HepG2 (cell line): ENCODE measurements around the gene TRERF1. TPM values are rescaled to one million over a fixed set of nuclear protein-coding genes. Genes with fewer than 3 reads are reported as not detected.
A peak's percentile ranks its signal among the peaks of the same experiment; 100 is the strongest.

Source experiments
- EZH2 ChIP-seq: conservative IDR thresholded peaks from 2 replicates; pipeline ENCODE4 v1.6.1; 2012; ENCODE audit warnings: mild to moderate bottlenecking, low read depth, low read length, moderate library complexity
- PPARG ChIP-seq: conservative IDR thresholded peaks from 2 replicates; pipeline ENCODE4 v1.6.1; 2016; ENCODE audit warnings: missing biosample characterization, missing genetic modification reagents
- ZFP37 ChIP-seq: sonication (generic); formaldehyde crosslinking; IDR thresholded peaks from 2 replicates; pipeline ENCODE4 v1.4.0; 2020; ENCODE audit warnings: missing genetic modification reagents, borderline replicate concordance
- ZNF549 ChIP-seq: sonication (generic); formaldehyde crosslinking; IDR thresholded peaks from 2 replicates; pipeline ENCODE4 v1.5.0; 2020; ENCODE audit warnings: missing genetic modification reagents
- ZNF605 ChIP-seq: sonication (generic); formaldehyde crosslinking; IDR thresholded peaks from 2 replicates; pipeline ENCODE4 v1.8.0; 2022; ENCODE audit warnings: mild to moderate bottlenecking, missing genetic modification reagents
- ZNF720 ChIP-seq: sonication (generic); formaldehyde crosslinking; IDR thresholded peaks from 2 replicates; pipeline ENCODE4 v1.4.0; 2020; ENCODE audit warnings: missing genetic modification reagents
- ZSCAN9 ChIP-seq: IDR thresholded peaks from 2 replicates; pipeline ENCODE4 v1.6.1; 2016; ENCODE audit warnings: borderline replicate concordance
- polyA plus RNA-seq, 8 experiments: library from polyadenylated mRNA; depleted of rRNA in 3 of 8; stranded (reverse) in 7 of 8; unstranded in 1 of 8; fragments of >200 nt; fragmentation: Illumina TruSeq in 4 of 8; extraction: Trizol in 4 of 8; gene quantifications; 2 replicates each; pipeline versions ENCODE4 v1.2.1 to v1.2.3, GENCODE V29; 2011 to 2016; ENCODE audit warnings: low read depth in 4 of 8, missing spikeins in 1 of 8, mixed read lengths in 1 of 8; ENCODE audit not compliant: insufficient read depth in 1 of 8
- total RNA-seq, 5 experiments: library from RNA; depleted of rRNA; stranded (reverse); fragments of >200 nt; fragmentation: Illumina TruSeq; extraction: Trizol; gene quantifications; 2 replicates each; pipeline ENCODE4 v1.2.3, GENCODE V29; 2016; ENCODE audit warnings: low read depth in 1 of 5
- TF ChIP-seq, protein P1 (sequence below): sonication (generic); formaldehyde crosslinking; IDR thresholded peaks from 2 replicates; pipeline ENCODE4 v1.9.0; 2021; ENCODE audit warnings: mild to moderate bottlenecking, missing genetic modification reagents
- TF ChIP-seq, protein P2 (sequence below): sonication (generic); formaldehyde crosslinking; IDR thresholded peaks from 2 replicates; pipeline ENCODE4 v1.4.0; 2020; ENCODE audit warnings: missing genetic modification reagents
- TF ChIP-seq, protein P3 (sequence below): sonication (generic); formaldehyde crosslinking; IDR thresholded peaks from 2 replicates; pipeline ENCODE4 v1.8.0; 2022; ENCODE audit warnings: mild to moderate bottlenecking, missing genetic modification reagents, moderate library complexity
- TF ChIP-seq, protein P4 (sequence below), 2 experiments: sonication (generic) in 1 of 2; formaldehyde crosslinking in 1 of 2; IDR thresholded peaks; 2 replicates each; pipeline versions ENCODE4 v1.4.0 to v1.6.1; 2018 to 2020; ENCODE audit warnings: missing genetic modification reagents in 2 of 2, borderline replicate concordance in 1 of 2, low read depth in 1 of 2, mild to moderate bottlenecking in 1 of 2, missing biosample characterization in 1 of 2
- TF ChIP-seq, protein P5 (sequence below): sonication (generic); formaldehyde crosslinking; IDR thresholded peaks from 2 replicates; pipeline ENCODE4 v1.5.1; 2020; ENCODE audit warnings: missing genetic modification reagents, mild to moderate bottlenecking, borderline replicate concordance
- TF ChIP-seq, protein P6 (sequence below): IDR thresholded peaks from 2 replicates; pipeline ENCODE4 v1.6.1; 2016; ENCODE audit warnings: mild to moderate bottlenecking

TRERF1 gene
- total and polyA plus RNA-seq, 2 of the 13 experiments (the other 11 are each of a cell fraction or from before 2014, with no cell fraction given): 0.02 TPM; not detected in 1

DNA sequence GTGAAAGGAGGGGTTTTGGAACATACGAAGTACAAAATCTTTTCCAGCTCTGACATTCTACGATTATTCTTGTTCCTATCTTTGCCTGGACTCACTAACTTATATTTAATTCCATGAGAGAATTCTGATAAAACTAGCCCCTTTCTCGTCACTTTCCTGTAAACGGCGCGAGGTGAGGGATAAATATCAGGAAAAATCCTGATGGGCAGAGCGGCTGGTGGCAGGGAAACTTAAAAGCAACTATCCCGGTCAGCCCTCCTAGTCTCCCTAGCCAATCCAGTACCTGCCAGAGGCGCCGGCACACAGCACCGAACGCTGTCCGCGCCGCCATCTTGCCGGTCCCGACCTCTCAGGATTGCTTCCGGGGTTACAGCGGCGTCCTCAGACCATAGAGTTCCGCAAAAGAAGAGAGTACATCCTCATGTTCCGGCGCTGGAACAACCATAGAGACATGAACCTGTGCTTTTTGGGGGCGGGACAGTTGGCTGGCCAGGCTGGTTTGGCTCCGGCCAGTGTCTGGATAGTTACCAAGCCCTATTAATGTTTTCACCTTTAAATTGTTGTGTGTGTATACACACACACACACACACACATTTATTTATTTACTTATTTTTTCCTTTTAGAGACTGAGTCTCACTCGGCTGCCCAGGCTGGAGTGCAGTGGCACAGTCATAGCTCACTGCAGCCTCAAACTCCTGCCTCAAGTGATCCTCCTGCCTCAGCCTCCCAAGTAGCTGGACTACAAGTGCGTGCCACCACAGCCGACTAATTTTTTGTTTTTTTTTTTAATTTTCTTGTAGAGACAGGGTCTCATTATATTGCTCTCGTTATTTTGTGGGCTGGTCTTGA is 234.0 kb downstream of the TRERF1 start, which contains the start of gene MRPS10 (continued):
- TF ChIP-seq, protein P1, sequence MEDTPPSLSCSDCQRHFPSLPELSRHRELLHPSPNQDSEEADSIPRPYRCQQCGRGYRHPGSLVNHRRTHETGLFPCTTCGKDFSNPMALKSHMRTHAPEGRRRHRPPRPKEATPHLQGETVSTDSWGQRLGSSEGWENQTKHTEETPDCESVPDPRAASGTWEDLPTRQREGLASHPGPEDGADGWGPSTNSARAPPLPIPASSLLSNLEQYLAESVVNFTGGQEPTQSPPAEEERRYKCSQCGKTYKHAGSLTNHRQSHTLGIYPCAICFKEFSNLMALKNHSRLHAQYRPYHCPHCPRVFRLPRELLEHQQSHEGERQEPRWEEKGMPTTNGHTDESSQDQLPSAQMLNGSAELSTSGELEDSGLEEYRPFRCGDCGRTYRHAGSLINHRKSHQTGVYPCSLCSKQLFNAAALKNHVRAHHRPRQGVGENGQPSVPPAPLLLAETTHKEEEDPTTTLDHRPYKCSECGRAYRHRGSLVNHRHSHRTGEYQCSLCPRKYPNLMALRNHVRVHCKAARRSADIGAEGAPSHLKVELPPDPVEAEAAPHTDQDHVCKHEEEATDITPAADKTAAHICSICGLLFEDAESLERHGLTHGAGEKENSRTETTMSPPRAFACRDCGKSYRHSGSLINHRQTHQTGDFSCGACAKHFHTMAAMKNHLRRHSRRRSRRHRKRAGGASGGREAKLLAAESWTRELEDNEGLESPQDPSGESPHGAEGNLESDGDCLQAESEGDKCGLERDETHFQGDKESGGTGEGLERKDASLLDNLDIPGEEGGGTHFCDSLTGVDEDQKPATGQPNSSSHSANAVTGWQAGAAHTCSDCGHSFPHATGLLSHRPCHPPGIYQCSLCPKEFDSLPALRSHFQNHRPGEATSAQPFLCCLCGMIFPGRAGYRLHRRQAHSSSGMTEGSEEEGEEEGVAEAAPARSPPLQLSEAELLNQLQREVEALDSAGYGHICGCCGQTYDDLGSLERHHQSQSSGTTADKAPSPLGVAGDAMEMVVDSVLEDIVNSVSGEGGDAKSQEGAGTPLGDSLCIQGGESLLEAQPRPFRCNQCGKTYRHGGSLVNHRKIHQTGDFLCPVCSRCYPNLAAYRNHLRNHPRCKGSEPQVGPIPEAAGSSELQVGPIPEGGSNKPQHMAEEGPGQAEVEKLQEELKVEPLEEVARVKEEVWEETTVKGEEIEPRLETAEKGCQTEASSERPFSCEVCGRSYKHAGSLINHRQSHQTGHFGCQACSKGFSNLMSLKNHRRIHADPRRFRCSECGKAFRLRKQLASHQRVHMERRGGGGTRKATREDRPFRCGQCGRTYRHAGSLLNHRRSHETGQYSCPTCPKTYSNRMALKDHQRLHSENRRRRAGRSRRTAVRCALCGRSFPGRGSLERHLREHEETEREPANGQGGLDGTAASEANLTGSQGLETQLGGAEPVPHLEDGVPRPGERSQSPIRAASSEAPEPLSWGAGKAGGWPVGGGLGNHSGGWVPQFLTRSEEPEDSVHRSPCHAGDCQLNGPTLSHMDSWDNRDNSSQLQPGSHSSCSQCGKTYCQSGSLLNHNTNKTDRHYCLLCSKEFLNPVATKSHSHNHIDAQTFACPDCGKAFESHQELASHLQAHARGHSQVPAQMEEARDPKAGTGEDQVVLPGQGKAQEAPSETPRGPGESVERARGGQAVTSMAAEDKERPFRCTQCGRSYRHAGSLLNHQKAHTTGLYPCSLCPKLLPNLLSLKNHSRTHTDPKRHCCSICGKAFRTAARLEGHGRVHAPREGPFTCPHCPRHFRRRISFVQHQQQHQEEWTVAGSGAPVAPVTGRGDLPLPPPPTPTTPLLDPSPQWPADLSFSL (CRISPR knock-in tag): no peak; the same call in 1 of the 2 replicates
- TF ChIP-seq, protein P2, sequence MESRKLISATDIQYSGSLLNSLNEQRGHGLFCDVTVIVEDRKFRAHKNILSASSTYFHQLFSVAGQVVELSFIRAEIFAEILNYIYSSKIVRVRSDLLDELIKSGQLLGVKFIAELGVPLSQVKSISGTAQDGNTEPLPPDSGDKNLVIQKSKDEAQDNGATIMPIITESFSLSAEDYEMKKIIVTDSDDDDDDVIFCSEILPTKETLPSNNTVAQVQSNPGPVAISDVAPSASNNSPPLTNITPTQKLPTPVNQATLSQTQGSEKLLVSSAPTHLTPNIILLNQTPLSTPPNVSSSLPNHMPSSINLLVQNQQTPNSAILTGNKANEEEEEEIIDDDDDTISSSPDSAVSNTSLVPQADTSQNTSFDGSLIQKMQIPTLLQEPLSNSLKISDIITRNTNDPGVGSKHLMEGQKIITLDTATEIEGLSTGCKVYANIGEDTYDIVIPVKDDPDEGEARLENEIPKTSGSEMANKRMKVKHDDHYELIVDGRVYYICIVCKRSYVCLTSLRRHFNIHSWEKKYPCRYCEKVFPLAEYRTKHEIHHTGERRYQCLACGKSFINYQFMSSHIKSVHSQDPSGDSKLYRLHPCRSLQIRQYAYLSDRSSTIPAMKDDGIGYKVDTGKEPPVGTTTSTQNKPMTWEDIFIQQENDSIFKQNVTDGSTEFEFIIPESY: no peak
- TF ChIP-seq ZNF720 (CRISPR knock-in tag) (no peak), ZNF605 (CRISPR knock-in tag) (peak; percentile 73; the same call in 1 of the 2 replicates), ZFP37 (CRISPR knock-in tag) (no peak), PPARG (CRISPR knock-in tag) (peak; percentile 81; the same call in 1 of the 2 replicates), EZH2 (no peak), ZNF549 (CRISPR knock-in tag) (no peak), ZSCAN9 (CRISPR knock-in tag) (peak; percentile 49; the same call in 1 of the 2 replicates)
- TF ChIP-seq, protein P3, sequence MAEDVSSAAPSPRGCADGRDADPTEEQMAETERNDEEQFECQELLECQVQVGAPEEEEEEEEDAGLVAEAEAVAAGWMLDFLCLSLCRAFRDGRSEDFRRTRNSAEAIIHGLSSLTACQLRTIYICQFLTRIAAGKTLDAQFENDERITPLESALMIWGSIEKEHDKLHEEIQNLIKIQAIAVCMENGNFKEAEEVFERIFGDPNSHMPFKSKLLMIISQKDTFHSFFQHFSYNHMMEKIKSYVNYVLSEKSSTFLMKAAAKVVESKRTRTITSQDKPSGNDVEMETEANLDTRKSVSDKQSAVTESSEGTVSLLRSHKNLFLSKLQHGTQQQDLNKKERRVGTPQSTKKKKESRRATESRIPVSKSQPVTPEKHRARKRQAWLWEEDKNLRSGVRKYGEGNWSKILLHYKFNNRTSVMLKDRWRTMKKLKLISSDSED: no peak
- TF ChIP-seq, protein P4, sequence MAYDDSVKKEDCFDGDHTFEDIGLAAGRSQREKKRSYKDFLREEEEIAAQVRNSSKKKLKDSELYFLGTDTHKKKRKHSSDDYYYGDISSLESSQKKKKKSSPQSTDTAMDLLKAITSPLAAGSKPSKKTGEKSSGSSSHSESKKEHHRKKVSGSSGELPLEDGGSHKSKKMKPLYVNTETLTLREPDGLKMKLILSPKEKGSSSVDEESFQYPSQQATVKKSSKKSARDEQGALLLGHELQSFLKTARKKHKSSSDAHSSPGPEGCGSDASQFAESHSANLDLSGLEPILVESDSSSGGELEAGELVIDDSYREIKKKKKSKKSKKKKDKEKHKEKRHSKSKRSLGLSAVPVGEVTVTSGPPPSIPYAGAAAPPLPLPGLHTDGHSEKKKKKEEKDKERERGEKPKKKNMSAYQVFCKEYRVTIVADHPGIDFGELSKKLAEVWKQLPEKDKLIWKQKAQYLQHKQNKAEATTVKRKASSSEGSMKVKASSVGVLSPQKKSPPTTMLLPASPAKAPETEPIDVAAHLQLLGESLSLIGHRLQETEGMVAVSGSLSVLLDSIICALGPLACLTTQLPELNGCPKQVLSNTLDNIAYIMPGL (CRISPR knock-in tag; IDR thresholded peaks at IDR 0.05; ENCODE audit: borderline replicate concordance in 1 of 2, low read depth in 1 of 2): peak; percentile 87 to 91
- TF ChIP-seq, protein P5, sequence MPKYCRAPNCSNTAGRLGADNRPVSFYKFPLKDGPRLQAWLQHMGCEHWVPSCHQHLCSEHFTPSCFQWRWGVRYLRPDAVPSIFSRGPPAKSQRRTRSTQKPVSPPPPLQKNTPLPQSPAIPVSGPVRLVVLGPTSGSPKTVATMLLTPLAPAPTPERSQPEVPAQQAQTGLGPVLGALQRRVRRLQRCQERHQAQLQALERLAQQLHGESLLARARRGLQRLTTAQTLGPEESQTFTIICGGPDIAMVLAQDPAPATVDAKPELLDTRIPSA (CRISPR knock-in tag): no peak
- TF ChIP-seq, protein P6, sequence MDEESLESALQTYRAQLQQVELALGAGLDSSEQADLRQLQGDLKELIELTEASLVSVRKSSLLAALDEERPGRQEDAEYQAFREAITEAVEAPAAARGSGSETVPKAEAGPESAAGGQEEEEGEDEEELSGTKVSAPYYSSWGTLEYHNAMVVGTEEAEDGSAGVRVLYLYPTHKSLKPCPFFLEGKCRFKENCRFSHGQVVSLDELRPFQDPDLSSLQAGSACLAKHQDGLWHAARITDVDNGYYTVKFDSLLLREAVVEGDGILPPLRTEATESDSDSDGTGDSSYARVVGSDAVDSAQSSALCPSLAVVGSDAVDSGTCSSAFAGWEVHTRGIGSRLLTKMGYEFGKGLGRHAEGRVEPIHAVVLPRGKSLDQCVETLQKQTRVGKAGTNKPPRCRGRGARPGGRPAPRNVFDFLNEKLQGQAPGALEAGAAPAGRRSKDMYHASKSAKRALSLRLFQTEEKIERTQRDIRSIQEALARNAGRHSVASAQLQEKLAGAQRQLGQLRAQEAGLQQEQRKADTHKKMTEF (CRISPR knock-in tag): peak; percentile 93
